ENCODE measurements around the gene SEC16A. TPM values are rescaled to one million over a fixed set of nuclear protein-coding genes. Genes with fewer than 3 reads are reported as not detected.

The SEC16A gene
- total RNA-seq, 1 donor from 2014 or later, result 66.5 TPM

DNA sequence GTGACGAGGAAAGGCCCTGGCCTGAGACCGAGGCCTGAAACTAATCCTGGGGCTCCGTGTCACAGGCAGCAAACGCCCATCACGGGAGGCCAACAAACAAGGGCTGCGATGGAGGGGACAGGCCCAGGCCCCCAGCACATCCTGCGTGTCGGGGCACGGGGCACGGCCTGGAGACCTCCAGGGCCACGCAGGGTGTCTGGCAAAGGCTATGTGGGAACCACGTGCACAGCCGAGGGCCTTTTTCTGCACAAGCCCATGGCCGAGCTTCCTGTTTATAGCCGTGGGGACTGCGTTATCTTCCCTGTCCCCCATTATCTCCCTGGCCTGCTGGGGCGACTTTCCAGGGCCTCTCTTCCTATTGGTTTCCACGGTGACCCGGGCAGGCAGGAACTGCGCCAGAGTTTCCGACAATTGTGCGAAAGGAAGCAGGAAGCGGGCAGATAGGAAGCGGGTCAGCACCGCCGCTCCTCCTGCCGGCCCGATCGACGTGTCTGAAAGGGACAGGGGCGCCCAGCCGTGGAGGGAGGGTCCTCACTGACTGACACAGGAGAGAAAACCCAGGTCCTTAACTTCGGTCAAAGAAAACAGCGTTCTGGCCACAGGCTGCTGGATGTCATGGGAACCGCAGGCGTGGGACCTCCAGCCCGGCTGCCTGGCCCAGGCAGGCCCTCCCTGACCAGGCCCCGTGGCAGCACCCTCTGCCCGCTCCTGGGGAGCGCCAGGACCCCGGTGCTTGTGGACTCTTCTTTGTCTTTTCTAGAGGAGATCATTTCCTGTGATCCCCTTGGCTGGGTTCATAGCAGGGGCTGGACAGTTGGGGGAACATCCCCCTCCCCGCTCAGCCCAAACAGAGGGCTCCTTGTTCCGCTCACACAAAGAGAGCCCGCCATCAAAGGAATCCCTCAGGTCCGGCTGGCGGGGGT lies 29.1 kb upstream of the SEC16A start:
- TF ChIP-seq, protein P1, sequence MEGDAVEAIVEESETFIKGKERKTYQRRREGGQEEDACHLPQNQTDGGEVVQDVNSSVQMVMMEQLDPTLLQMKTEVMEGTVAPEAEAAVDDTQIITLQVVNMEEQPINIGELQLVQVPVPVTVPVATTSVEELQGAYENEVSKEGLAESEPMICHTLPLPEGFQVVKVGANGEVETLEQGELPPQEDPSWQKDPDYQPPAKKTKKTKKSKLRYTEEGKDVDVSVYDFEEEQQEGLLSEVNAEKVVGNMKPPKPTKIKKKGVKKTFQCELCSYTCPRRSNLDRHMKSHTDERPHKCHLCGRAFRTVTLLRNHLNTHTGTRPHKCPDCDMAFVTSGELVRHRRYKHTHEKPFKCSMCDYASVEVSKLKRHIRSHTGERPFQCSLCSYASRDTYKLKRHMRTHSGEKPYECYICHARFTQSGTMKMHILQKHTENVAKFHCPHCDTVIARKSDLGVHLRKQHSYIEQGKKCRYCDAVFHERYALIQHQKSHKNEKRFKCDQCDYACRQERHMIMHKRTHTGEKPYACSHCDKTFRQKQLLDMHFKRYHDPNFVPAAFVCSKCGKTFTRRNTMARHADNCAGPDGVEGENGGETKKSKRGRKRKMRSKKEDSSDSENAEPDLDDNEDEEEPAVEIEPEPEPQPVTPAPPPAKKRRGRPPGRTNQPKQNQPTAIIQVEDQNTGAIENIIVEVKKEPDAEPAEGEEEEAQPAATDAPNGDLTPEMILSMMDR (IDR thresholded peaks at IDR 0.05), result no peak
- peak overlapping the region; percentile 89 for H3K27ac ChIP-seq
- peak overlapping the region; percentile 4 for H3K4me3 ChIP-seq
- peak; percentile 72 for DNase-seq
- H3K4me1 ChIP-seq, result peaks cover 34% of the 10 kb centered on the region
- H3K36me3 ChIP-seq, result peaks cover 100% of the 10 kb centered on the region
- intact Hi-C loops (cut with DNase I), result no loop called here
- H3K27me3 ChIP-seq (ENCODE audit: low read depth), result no peaks in the 10 kb centered on the region
- ATAC-seq, result peak; percentile 46 to 47
- no peaks in the 10 kb centered on the region for H3K9me3 ChIP-seq

DNA sequence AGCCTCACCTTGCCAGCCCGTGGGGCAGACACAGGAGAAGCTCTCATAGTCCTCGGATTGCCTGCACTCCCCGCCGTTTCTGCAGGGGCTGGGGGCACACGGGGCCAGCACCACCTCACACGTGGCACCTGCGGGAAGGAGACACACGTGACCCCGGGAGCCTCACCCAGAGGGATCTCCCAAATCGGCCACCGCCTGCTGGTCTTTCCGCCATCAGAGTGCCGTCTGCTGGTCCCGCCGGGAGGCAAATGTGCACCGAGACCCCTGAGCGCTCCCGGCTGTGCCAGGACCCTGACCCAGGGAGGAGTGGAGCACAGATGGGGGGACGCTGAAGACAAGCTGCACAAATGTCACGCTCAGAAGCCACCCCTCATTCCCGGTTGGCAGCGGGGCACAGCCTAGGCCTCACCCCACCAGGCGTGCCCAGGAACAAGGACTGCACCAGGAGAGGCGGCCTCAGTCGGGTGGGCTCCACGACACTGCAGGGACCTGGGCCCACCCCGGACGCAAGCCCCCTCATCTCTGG lies 28.4 kb upstream of the SEC16A start:
- H3K36me3 ChIP-seq, result peaks cover 100% of the 10 kb centered on the region
- DNase-seq (no peak), ATAC-seq (no peak)
- no peaks in the 10 kb centered on the region for H3K9me3 ChIP-seq
- H3K27me3 ChIP-seq (ENCODE audit: low read depth), result no peaks in the 10 kb centered on the region
- TF ChIP-seq, protein P1 (IDR thresholded peaks at IDR 0.05), result no peak
- peak overlapping the region; percentile 89 for H3K27ac ChIP-seq
- peaks cover 34% of the 10 kb centered on the region for H3K4me1 ChIP-seq
- no peak overlapping the region for H3K4me3 ChIP-seq
- intact Hi-C loops (cut with DNase I), result no loop called here

DNA sequence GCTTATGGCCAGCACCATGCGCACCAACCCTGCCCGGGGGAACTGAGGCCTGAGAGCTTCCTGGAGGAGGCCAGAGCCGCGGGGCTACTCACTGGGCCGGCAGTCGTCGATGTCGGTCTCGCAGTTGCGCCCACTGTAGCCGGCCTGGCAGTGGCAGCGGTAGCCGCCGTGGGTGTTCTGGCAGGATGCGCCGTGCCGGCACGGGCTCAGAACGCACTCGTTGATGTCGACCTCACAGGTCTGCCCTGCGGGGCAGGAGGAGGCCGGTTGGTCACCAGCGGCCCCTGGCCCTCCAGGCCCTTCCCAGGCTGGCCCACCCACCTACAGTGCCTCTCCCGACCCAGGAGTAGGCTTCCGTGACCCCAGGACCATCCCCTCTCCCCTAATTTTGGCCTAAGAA lies 27.7 kb upstream of the SEC16A start:
- peaks cover 100% of the 10 kb centered on the region for H3K36me3 ChIP-seq
- no peak for ATAC-seq
- DNase-seq, result no peak
- no peaks in the 10 kb centered on the region for H3K27me3 ChIP-seq (ENCODE audit: low read depth)
- peaks cover 34% of the 10 kb centered on the region for H3K4me1 ChIP-seq
- H3K4me3 ChIP-seq, result no peak overlapping the region
- TF ChIP-seq, protein P1 (IDR thresholded peaks at IDR 0.05), result no peak
- intact Hi-C loops (cut with DNase I), result no loop called here
- no peaks in the 10 kb centered on the region for H3K9me3 ChIP-seq
- H3K27ac ChIP-seq, result peak overlapping the region; percentile 89

DNA sequence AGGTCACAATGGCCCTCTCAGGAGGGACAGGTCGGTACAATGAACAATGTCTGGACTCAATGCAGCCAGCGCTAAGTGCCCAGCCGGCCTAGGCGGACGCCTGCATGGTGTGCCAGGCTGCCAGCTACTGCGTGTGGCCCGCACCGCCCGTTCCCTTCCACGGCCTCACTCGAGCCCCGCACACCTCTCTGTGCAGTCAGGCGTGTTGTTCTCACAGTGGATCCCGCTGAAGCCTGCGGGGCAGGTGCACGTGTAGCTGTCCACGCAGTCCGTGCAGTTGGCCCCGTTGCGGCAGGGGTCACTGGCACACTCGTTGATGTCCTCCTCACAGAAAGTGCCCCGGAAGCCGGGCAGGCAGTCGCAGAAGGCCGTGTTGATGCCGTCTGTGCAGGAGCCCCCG lies 26.7 kb upstream of the SEC16A start:
- intact Hi-C loops (cut with DNase I), result no loop called here
- Histone ChIP-seq H3K9me3 (no peaks in the 10 kb centered on the region), H3K27me3 (ENCODE audit: low read depth) (no peaks in the 10 kb centered on the region), H3K27ac (peak overlapping the region; percentile 89), H3K36me3 (peaks cover 100% of the 10 kb centered on the region), H3K4me3 (no peak overlapping the region), H3K4me1 (peaks cover 34% of the 10 kb centered on the region)
- ATAC-seq (no peak), DNase-seq (no peak)
- TF ChIP-seq, protein P1 (IDR thresholded peaks at IDR 0.05), result no peak

DNA sequence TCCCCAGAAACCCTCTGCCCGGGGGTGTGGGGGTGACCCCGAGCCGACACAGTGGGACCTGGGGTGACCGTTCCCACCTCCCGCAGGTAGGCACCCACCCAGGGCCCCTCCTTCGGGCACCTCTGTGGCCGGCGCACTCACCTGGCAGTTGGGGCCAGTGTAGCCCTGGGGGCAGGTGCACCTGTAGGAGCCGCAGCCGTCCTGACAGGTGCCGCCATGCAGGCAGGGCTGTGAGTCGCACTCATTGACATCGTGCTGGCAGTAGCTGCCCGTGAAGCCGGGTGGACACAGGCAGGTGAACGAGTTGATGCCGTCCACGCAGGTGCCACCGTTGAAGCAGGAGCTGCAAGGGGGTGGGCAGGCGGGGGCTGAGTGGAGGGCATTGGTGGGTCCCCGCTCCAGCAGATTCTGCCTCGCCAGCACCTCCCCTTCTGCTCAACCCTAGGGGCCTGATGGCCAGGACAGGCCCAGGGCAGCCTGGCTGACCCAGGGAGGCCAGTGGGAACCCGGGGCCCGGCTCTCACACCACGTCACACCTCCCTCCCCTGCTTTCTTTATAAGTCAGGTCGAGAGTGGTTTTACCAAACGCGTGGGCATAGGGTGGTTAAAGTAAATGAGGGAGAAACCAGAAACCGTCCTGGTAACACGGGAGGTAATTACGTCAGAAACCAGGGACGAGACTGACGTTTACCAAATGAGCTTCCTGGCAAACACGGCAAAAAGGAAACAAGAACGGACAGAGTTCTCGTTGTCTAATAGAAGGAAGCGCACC lies 26.1 kb upstream of the SEC16A start:
- Histone ChIP-seq H3K27me3 (ENCODE audit: low read depth) (no peaks in the 10 kb centered on the region), H3K4me3 (no peak overlapping the region), H3K36me3 (peaks cover 100% of the 10 kb centered on the region), H3K27ac (peak overlapping the region; percentile 89), H3K9me3 (no peaks in the 10 kb centered on the region), H3K4me1 (peaks cover 30% of the 10 kb centered on the region)
- no peak for DNase-seq
- intact Hi-C loops (cut with DNase I), result no loop called here
- no peak for ATAC-seq
- TF ChIP-seq, protein P1 (IDR thresholded peaks at IDR 0.05), result no peak
